Testis (tissue), 2 donors: ENCODE results near the gene UBE2O.

Source experiments
- CTCF ChIP-seq, 3 experiments: fragments of 450-650 bp in 2 of 3; fragments of 200-600 bp in 1 of 3; sonication (generic) in 1 of 3; IDR thresholded peaks; one replicate each; pipeline ENCODE4 v1.5.1; 2016 to 2019; ENCODE audit warnings: antibody characterized with exemption in 3 of 3, mild to moderate bottlenecking in 2 of 3, moderate library complexity in 1 of 3
- POLR2A ChIP-seq: fragments of 450-650 bp; IDR thresholded peaks from one replicate; pipeline ENCODE4 v1.6.1; 2017; ENCODE audit warnings: antibody characterized with exemption, mild to moderate bottlenecking, moderate library complexity

DNA sequence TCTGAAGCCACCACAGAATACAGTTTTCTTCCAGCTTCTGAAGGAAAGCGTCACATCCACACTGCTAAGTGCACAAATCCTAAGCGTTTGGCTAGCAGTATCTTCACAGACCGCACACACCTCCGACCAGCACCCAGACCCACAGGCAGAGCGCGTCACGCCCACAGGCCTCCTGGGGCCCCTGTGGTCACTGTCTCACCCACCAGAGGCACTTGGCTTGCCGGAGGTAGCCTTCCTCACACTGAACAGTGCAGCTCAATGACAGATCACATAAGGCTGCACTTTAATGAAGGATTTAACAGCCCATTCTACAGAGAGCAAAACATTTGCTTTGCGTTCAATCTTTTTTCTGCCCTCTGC lies 47.4 kb downstream of the UBE2O start:
- TF ChIP-seq CTCF (IDR thresholded peaks at IDR 0.05) (no peak), POLR2A (no peak)
